Iris pigment epithelial cell (primary cell): Measurements from ENCODE around the gene PTPRJ.

ENCODE experiments used
- DNase-seq: peaks from one replicate; pipeline ENCODE4 v3.0.0-alpha.2; 2011; ENCODE audit warnings: low read depth

The PTPRJ gene

GRCh38 chr11:48094643-48095339 is 114.4 kb downstream of the PTPRJ start:
- DNase-seq, result no peak

GRCh38 chr11:48095779-48096470 is 115.6 kb downstream of the PTPRJ start:
- peak; percentile 48 for DNase-seq

- peak; percentile 81 for DNase-seq
Observed at GRCh38 chr11:48096588-48097525, 116.5 kb downstream of the PTPRJ start.

- DNase-seq, result no peak
Observed at GRCh38 chr11:48098024-48098423, 117.7 kb downstream of the PTPRJ start.

- no peak for DNase-seq
Observed at GRCh38 chr11:48099916-48100446, 119.6 kb downstream of the PTPRJ start.

- no peak for DNase-seq
Observed at GRCh38 chr11:48101044-48101733, 120.8 kb downstream of the PTPRJ start.

GRCh38 chr11:48101958-48102357 is 121.6 kb downstream of the PTPRJ start:
- DNase-seq, result no peak

- DNase-seq, result no peak
Observed at GRCh38 chr11:48103621-48104567, 123.5 kb downstream of the PTPRJ start.

- no peak for DNase-seq
Observed at GRCh38 chr11:48104568-48104924, 124.2 kb downstream of the PTPRJ start.

- no peak for DNase-seq
Observed at GRCh38 chr11:48105096-48105990, 125.0 kb downstream of the PTPRJ start.

- no peak for DNase-seq
Observed at GRCh38 chr11:48106166-48106565, 125.8 kb downstream of the PTPRJ start.

- no peak for DNase-seq
Observed at GRCh38 chr11:48107188-48107704, 126.9 kb downstream of the PTPRJ start.

GRCh38 chr11:48108231-48109045 is 128.1 kb downstream of the PTPRJ start:
- no peak for DNase-seq

- peak; percentile 72 for DNase-seq
Observed at GRCh38 chr11:48109046-48109666, 128.8 kb downstream of the PTPRJ start.

GRCh38 chr11:48110509-48110766 is 130.1 kb downstream of the PTPRJ start:
- no peak for DNase-seq

- DNase-seq, result no peak
Observed at GRCh38 chr11:48111891-48112290, 131.5 kb downstream of the PTPRJ start.

GRCh38 chr11:48114740-48115139 is 134.4 kb downstream of the PTPRJ start:
- no peak for DNase-seq
